Measurements from ENCODE around the gene ELF5.

Gene ELF5

DNA sequence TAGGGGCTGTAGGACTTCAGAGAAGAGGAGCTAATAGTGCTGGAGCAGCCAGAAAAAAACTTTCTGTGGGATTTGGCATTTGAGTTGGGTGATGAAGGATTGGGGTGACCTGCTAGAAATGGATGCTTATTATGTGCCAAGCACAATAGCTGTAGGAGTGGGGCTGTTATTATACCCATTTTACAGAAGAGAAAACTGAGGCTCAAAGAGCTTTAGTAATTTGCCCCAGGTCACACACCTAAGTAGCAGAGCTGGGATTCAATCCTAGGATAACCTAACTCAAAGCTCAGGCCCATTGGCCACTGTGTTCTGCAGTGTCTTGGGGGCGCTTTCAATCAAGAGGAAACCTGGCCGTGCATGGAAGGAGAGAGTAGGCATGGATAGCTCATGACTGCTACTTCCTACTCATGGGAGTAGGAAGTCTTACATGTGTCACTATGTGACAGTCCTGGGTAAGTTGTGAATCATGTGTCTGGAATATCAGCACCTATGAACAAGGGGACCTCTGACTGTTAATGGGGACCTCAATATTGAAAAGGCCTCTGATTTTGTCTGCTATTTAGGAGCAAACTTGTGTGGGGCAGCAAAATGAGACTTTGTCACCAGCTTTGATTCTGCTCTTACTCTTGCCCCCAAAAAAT lies 6.1 kb upstream of the ELF5 start:
- DNase-seq = no peak

DNA sequence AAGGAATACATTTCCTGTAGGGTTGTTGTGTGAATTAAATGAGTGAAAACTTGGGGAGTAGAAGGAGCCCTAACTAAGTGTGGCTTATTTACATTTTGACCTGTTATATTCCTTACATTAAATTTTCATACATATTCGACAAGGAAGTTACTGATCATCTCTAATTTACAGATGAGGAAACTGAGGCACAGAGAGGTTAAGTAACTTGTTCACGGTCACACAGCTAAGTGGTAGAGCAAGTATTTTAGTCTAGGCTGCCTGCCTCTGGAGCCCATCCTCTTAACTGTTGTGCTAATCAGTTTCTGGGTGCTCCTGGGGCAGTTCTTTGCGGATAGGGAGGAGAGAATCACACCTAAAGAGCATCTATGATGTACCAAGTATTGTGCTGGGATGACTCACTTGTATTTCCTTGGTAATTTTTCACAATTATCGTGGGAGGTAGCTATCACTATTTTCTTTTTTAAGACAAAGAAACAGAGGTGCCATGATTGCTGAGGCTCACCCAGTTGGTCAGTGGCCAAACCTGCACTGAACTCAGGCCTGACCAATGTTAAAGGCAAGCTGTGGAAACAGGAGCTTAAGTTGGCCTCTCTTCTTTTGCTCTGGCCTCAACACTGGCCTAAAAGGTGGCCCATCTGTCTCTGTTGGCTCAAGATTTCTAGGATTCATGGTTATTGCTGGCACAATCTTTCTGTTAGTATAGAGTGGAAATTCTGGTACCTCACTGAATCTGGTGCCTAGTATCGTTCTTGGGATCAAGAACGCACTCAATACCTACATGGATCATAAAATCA lies 2.9 kb upstream of the ELF5 start:
- DNase-seq = no peak

DNA sequence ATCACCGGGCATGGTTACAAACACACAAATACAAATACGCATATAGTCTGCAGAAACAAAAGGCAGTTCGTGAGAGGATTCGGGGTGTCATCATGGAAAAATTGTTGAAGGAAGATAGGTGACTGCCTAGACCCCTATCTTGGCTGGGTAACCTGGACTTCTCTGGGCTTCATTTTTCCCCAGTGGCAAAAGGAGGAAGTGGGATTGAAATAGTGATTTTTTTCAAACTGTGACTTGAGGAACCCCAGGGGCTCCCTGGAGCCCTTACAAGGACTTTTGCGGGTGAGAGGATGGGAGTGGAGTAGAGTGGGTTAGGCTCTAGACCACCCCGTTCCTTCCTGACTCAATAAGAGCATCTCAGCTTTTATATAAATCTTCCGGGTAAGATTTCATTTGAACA lies 1.0 kb upstream of the ELF5 start:
- DNase-seq = no peak

DNA sequence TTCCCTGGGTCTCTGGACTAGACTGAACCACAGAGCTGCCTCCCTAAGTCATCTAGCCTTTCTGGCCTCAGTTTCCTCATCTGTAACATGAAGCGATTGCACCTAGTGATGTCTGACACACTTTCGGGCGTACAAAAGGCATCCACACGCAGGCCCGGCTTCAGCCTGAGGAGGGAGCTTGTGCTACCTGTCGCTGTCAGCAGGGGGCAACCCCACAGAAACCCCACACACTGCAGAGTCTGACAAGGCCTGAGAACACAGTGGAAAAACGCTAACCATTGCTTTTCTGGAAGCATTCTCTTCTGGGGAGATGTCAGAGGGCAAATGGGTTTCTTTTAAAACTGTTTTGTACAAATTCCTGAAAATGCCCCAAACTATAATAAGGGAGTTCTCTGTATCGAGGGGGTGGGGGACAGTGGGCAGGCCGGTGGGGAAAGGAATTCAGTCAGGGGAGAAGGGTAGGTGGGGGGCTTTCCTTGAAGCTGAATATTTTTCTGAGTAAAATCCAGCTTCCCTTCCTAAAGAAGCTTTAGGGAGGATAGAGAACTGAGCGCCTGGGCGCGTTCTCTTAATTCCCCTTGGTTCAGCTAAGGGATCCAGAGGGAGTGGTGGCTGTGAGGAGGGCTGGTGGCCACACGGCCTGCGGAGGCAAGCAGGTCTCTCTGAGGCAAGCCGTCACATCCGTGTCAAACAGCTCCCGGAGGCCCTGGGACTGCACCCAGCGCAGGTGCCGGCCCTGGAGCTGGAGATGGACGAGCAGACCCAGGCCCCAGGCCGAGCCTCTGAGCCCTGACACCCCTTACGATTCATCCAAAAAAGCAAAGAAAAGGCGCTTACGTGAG lies 533 bp downstream of the ELF5 start:
- DNase-seq = peak; percentile 38

DNA sequence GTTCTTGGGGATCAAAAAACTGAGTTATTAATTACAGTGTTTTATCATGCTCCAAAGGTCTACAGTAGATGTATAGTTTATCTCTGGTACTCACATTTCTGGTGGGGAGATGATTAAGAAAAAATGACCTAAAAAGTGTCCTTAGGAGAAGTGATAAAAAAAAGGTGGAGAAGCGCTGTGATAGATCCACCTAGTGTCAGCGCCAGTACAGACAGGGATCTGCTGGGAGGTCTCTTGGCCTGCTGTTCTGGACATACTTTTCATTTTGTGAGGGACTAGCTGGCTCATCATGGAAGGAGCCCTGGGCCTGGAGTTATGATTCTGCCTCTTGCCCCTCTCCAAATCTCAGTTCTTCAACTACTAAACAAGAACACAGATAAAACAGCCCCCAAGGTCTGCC lies 2.9 kb downstream of the ELF5 start:
- no peak for DNase-seq

DNA sequence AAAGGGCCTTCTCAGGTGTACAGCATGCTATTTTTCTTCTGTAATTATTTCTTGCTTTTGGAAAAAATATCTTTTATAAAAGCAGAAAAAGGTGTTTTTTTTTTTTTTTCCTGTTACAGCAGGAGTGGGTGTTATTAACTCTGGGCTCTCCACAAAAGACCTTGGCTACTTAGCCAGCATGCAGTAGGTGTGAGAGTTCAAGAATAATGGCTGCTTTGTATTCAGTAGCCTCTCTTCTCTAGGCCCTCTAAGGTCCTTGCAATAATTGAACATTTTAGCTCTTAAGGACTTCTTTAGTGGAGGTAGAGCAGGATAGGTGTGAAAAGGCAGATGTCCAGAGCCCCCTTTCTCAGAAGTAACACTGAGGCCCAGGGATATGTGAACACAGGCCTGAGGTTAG lies 3.4 kb downstream of the ELF5 start:
- no peak for DNase-seq

DNA sequence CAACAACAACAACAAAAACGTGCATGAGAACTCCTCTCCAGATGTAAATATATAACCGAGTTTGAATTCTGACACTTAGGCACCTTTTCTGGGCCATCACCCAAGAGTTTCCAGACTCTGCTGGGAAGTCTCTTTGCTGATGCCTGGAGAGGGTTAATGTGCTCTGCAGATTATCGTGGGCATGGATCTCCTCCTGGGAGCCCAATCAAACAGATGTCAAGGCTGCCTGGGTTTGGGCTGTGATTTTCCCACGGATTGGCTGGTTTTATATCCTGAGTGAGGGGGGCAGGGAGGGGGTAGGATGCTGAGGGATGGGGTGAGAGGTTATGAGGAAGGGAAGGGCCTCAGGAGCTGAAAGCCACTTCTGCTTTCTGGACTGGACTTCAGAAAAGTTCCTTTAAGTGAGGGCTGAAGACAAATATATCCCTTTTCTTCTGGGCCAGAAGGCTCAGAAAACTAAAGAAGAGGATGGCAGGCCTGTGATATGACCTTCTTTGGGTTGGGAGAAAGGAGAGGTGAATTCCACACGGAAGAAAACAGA lies 4.2 kb downstream of the ELF5 start:
- DNase-seq = no peak

DNA sequence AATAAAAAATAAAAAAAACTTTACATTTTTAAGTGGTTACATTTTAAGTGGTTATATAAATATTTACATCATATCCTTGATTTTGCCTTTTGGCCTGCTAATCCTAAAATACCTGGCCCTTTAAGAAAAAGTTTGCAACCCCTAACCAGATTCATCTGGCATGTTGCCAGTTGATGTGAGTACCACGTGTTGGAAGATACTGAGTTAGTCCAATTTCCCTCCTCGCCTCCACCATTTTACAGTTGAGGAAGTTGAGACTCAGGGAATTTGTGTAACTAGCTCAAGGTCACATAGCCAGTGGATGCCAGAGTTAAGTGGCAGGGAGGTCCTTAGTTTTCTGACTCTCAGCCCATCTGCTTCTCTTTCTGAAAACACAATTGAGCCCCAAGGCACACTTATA lies 5.1 kb downstream of the ELF5 start:
- no peak for DNase-seq

DNA sequence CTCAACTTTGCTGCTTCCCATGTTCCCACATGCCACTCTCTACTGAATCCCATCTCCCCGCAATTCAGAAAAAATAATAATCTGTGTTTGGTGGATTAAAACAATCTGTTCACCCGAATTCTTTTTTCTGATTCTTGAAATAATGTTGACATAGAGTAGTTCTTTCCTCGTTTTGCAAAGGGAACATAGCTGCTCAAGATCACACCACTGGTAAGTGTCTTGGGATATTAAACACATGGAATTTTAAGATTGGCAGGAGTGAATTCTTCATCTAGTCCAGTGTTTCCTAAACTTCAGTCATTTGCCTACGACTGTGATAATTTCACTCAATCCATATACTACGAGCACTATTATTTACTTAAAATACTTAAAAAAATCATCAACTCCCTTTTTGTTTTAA lies 6.0 kb downstream of the ELF5 start:
- DNase-seq = no peak

DNA sequence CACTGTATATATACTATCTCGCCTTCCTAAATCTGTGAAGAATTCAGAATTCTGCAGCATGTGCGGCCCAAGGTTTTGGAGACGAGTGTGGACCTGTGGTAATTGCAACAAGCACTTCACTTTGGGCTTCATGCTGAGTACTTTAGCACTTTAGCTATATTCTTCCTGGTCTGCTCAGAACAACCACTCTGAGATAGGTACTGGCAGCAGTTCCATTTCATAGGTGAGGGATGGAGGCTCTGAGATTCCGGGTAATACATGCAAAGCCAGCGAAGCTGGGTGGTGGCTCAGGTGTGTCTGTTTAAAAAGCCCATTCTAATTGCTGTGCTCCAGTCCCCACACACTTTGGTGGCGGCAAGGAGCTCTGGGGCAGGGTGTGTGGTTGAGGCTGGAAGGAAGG lies 6.4 kb downstream of the ELF5 start:
- no peak for DNase-seq

DNA sequence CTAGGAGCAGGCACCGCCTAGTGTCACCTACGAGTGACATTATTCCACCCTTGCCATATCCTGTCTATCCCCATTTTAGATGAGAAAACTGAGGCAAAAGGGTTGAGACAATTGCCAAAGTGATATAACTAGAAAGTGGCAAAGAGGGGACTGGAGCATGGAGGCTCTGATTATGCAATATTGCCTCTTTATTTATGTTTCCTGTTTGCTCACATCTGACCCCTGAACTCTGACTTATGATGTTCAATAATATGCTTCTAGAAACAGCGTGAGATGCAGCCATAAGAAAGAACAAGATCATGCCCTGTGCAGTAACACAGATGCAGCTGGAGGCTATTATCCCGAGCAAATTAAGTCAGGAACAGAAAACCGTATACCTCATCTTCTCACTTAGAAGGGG lies 7.7 kb downstream of the ELF5 start:
- DNase-seq = no peak

DNA sequence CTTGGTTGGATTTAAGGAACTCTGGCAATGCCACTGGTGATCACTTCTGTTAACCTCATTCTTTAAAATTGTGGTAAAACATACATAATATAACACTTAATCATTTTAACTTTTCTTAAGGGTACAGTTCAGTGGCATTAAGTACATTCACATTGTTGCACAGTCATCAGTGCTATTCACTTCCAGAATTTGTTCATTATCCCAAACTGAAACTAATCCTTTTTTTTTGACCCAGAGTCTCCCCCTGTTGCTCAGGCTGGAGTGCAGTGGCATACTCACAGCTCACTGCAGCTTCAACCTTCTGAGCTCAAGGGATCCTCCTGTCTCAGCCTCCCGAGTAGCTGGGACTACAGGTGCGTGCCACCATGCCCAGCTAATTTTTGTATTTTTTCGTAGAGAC lies 10.6 kb downstream of the ELF5 start:
- DNase-seq = peak; percentile 28

DNA sequence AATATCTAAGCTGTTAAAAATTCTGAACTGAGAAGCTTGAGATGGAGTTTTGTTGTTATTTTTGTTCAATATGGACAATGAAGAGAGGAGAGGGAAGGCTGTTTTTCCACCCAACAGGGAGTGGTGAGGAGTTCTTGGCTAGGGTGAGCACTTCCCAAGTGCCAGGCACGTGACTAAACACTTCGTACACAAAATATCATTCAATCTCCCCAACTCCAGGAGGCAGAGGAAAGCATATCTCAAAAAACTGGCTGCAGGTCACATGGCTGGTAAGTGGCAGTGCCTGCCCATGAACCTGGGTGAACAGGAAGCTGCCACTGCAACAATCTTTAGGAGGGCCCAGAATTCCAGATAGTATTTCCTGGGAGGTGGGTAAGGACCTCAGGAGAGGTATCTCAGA lies 11.6 kb downstream of the ELF5 start:
- no peak for DNase-seq

DNA sequence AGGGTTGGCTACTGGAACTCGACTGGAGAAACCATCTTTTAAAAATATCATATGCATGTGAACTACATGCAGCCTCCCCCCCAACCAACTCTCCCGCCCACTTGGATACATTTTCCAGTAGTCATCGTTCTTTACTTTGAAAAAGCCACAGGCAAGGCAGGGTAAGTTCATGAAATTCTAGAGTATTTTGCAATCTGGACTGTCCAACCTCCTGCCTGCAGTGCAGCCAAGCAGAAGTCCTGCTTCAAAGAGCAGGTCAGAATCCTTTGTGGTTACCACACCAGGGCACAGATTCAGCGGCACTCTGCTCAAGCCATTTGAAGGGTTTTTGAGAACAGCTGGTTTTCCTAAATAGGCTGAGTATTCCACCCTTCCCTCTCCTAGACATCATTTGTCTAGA lies 12.1 kb downstream of the ELF5 start:
- DNase-seq = peak; percentile 92

DNA sequence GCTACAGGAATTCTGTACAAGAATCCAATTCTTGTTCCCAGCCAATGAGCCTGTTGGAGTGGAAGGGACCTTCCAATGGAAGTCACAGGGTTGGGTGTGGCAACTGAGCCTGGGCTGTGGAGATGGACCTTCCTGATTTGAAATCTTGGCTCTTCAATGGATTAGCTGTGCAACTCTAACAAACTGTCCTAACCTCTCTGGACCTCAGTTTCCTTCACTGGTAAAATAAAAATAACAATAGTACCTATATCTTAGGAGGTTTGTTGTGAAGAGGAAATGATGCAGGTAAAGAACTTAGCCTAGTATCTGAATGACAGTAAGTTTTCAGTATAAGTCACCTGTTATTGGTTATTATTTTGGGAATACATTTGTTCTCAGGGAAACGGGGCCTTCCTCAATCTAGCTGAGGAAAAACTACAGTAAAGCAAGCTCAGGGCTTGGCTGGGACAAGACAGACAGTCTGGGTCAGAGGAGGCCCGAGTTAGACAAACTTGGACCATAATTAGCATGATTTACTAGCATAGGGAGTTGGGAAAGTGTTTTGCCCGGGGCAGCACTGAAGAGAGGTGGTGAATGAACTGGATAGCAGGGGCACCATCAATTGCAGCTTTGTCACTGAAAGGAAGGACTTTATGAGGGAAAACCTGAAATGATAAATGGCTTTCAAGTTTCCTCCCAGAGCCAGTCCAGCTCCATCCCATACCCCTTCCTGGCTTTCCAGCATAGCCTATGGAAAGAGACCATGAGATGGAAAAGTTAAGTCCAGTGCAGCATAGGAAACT lies 13.7 kb downstream of the ELF5 start:
- DNase-seq = no peak

DNA sequence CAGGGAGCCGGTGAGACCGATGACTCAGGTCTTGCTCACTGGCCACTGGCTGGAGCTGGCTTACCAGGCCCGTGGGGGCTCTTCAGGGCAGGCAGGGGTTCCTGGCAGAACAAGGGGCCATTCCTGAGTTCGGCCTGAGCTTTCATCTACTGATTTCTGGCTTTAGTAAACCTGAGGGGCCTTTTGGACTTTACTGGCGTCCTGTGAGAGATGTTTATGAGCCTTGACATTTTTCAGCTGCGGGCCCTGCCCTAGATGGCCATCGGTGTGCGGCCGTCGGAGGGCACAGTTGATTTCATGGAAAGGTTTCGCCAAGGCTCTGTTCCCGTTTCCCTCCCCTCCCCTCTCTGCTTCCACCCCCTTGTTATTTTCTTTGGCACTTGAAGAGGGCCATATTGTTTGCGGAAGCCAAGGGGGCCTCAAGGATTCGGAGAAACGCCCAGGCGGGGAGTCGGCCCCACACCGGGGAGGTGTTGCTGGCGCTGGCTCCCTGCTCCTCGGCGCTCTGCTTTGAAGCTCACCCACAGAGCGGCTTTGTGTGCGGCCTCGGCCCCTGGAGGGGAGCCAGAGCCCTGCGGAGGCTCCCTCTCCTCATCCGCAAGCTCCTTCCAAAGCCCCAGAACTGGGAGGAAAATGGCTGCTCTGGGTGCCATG lies 17.7 kb downstream of the ELF5 start:
- DNase-seq = no peak

DNA sequence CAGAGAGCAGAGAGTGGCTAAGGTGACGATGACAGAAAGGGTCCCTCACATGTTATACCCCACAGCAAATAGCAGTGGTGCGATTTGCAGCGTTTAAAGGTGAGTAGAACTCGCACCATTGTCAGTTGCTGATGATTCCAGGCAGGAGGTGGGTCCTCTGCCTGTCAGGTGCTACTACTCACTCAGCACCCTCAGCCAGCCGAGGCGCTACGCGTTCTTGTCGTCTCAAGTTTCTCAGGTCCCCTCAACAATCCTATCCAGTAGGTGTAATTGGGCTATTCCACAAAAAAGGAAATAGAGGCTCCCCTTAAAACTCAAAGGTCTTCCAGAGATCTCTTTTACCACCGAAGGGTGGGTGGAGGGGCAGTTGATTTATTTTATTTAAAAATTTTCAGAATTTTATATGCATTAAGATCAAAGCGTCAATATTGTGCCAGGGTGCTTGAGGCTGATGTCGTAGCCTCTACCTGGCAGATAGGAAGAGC lies 18.3 kb downstream of the ELF5 start:
- no peak for DNase-seq

DNA sequence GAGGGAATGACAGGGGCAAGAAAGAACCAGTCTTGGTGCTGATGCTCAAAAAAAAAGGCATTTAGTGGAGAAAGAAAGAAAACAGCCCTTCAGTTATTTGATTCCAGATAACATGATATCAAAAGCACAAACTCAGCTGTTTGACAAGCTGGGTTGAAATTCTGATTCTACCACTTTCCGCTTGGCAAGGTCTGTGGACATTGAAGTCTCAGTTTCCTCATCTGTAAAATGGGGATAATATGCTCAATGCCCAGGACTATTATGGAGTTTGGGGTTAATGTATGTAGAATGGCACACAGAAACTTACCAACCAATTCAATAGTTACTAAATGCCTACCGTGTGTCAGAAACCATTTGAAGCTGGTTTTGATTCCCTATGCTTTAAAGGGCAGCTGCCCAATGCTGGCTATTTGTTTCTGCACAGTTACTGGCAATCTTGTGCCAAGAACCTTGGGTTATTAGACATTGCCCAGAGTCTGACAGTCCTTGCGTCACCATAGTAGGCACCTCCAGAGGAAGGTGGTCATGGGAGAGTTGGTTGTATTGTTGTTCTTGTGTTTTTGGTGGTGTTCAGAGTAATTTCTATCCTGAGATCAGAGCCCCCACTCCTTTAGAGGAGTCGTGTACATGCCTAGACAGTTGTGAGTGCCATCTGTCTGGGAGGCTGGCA lies 19.5 kb downstream of the ELF5 start:
- DNase-seq = no peak

DNA sequence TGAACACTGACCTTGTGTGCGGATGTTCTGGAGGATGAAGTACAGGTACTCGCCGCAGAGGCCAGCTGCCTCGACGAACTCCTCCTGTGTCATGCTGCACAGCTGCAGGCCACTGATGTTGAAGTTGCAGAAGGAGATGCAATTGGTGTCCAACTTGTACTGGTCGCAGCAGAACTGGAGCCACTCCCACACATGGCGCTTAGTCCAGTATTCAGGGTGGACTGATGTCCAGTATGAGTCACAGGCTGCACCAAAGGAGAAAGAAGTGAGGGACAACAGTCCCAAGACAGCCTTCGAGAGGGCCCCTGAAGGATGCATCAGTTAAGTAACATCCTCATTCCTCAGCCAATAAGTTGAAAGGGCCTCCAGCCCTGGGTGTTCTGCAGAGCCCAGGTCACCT lies 20.1 kb downstream of the ELF5 start:
- DNase-seq = no peak

DNA sequence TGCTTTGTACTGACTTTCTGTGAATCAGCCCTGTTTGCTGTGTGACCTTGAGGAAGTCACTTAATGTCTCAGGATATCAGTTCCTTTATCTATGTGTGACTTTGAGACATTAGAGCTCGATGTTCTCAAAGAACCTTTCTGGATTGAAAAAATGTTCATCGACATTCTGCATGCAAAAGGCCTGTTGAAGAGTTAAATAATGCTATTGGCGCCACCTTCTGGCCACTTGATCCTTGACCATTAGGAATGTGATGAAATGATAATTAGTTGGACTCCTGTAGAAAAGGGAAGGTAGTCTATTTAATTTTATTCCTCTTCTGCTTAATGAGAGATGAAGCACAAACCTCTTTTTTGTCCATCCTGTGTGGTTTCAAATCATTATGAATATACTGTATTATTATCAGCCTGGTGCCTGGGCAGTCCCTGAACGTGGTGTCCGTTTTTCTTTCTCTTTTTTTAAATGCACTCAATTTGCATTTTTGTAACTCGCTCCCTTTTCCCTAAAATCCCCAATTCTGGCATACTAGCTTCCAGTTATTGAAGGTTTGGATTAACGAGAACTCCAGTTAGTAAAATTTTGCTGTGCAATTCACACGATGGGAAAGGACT lies 20.7 kb downstream of the ELF5 start:
- peak; percentile 65 for DNase-seq

DNA sequence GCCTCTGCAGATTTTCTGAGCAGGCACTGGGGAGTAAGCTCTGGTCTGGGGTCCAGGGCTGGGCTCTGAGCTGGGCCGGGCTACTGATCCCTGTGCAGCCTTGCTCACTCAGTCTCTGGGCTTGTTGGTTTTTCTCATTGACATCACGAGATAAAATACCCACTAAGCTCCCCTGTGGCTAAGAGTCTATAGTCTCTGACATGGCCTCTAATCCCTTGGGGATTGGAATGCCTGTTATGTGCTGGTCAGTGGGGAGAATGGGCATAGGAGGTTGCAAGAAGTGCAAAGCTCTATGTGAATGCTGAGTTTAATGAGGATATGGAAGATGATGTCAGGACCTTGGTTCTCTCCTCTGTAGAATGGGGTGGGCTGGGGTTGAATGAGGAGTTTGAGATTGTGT lies 23.3 kb downstream of the ELF5 start:
- DNase-seq = no peak
